HG03064 (cell line): ENCODE results near the gene IPO9.
"Not testable (repeated sequence)": the region's sequence is repeated elsewhere in the genome, so short reads cannot be mapped to it uniquely, and the experiment has no call there.

Experiments used
- ATAC-seq: cut with Tn5 transposase; IDR thresholded peaks from one replicate; pipeline ENCODE4 v1.9.1; 2021; ENCODE audit warnings: low read depth; ENCODE audit not compliant: unreplicated experiment

Gene IPO9

DNA sequence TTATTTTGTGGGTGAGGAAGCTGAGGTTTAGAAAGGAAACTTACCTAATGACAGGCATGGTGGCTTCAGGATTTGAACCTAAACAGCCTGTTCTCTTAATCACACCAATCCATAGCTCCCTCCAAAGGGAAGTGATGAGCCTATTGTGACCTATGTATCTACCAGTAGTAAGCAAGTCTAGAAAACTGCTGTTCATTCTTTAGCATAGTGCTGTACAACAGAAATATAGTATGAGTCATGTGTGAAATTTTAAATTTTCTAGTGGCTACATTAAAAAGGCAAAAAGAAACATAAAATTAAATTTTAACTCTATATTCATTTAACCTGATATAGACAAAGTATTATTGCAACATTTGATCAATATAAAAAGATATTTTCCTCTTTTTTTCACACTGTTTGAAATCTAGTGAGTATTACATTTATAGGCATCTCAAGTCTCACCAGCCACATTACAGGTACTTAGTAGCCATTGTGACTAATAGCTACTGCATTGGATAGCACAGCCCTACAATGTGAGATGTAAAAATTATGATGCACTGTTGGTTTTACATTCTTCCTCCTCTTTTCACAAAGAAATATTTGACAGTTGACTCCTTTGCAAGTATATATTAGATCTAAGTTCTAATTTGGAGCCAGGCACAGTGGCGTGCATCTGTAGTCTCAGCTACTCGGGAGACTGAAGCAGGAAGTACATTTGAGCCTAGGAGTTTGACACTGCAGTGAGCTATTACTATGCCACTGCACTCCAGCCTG lies 16.6 kb downstream of the IPO9 start:
- no peak for ATAC-seq

DNA sequence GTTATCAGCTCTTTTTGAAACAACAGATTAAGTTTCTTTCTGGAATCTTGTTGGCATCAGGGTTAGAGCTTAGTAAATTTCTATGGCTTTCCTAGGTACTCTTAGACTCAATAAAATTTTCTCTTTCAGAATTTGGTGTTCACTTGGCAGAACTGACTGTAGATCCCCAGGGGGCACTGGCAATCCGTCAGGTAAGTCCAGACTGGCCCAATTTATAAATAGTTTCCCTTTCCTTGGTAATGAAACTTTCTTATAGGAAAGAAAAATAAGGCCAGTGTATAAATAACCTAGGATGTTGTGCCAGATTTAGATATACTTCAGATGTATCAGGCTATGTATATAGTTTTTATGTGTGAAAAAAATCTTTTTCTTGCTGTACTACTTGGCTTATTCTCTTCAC lies 18.2 kb downstream of the IPO9 start:
- ATAC-seq, result no peak

DNA sequence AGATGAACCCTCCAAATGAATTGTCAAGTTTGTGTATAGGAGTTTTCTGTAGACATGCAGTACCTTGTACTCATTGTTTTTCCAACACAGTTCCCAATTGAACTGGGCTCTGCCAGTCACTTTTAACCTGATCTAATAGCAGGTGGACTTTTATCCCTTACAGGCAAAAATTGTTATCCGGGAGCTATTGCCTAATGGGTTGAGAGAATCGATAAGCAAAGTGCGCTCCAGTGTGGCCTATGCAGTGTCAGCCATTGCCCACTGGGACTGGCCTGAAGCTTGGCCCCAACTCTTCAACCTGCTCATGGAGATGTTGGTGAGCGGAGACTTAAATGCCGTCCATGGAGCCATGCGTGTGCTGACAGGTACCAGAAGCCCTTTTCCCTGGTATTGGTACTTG lies 19.3 kb downstream of the IPO9 start:
- no peak for ATAC-seq

DNA sequence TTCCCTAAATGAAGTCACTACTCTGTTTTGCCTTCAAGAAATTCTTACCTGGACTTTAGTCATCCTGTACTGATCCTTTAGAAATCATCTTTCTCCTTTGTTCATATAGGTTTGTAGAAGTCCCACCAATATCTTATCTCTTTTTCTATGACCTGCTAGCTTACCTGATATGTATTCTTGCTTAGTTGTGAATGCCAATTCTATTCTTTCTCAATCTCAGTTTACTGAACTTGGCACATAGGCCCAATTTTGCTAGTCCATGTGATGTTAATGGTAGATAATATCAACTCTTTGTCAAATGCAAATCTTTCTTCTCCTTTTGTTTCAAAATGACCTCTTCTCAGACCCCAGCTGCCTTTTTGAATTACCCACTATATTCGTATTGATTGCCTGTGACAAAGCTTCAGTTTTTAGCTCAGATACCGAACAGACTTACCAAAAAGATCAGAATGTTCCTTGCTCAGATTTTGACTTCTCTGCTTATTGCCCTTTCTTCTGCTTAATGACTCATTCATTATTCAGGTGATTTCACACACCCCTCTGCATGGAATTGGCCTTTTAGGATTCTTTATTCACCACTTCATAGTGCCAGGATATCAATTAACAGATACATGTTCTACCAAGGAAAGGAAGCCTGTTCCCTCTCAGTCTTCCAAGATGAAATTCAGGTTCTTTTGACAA lies 20.6 kb downstream of the IPO9 start:
- no peak for ATAC-seq

DNA sequence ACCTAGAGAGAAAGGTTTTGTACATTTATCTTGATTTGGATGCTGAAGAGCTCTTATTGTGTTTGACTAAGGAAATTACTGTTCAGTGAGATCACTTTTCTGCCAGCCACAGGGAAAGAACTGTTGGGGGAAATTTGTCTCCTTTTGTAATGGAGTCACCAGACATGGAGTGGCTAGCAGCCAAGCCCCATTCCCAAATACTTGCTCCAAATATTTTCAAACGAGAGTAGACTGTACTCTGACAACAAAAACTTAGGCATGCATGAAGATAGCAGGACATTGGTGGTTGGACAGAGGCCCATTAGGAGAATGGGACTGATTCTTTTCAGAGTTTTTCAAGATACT lies 21.1 kb downstream of the IPO9 start:
- no peak for ATAC-seq

DNA sequence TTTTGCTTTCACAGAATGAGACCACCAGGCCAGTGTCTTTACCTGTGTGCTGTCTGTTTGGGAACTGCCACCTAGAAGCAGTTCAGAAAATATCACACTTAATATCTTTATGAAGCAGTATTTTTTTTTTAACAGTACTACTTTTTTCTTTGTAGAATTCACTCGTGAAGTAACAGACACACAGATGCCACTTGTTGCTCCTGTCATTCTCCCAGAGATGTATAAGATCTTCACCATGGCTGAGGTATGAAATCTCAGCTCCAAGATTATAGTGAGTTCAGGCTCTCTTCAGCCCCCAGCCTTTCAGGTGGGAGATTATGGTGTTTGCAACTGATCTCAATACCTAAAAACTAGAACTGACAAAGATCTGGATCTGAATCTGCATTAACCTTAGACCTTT lies 23.0 kb downstream of the IPO9 start:
- no peak for ATAC-seq

DNA sequence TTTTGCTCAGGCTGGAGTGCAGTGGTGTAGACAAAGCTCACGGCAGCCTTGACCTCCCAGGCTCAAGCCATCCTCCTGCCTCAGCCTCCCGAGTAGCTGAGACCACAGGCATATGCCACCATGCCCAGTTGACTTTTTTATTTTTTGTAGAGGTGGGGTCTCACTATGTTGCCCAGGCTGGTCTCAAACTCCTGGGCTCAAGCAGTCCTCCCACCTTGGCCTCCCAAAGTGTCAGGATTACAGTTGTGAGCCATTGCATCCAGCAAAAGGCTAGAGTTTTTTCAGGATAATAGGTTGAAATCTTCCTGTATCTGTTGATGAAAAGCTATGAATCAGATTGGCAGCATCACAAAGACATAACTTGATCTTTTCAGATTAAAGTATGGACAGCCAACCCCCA lies 27.8 kb downstream of the IPO9 start:
- ATAC-seq, result not testable (repeated sequence)

DNA sequence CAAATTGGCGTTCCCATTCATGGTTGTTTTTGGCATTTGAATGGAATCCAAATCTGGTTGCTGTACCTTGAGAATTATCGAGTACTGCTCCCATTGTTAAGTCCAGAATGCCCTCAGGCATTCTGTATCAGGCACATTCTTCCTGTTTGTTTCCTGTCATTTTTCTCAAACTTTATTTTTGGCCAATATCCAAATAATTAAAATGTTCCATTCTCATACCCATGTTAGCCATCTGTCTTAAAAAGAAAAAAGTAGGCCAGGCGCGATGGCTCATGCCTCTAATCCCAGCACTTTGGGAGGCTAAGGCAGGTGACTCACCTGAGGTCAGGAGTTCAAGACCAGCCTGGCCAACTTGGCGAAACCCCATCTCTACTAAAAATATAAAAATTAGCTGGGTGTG lies 30.5 kb downstream of the IPO9 start:
- no peak for ATAC-seq

DNA sequence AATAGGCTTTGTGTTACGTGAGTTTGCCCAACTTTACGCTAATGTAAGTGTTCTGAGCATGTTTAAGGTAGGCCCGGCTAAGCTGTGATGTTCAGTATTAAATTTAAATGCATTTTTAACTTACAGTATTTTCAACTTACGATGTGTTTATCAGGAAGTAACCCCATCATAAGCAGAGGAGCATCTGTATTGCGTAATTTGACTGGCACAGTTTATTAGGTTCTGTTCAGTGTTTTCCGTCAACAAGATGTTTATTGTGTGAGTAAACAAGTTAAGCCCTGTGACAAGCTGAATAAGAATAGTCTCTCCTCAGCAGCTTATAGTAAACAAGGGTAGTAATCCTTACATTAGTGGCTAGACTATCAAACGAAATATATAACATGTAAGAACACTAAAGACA lies 32.5 kb downstream of the IPO9 start:
- no peak for ATAC-seq

DNA sequence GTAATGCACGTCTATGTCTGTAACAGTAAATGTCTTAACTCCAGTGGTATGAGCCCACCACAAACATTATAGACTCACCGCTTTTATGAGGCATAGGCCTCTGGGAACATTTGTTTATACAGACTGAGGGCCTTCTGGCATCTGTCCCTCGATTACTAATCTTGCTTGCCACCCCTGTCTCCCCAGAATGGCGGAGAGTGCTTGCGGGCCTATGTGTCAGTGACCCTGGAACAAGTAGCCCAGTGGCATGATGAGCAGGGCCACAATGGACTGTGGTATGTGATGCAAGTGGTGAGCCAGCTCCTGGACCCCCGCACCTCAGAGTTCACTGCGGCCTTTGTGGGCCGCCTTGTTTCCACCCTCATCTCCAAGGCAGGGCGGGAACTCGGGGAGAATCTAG lies 41.4 kb downstream of the IPO9 start:
- ATAC-seq, result no peak

DNA sequence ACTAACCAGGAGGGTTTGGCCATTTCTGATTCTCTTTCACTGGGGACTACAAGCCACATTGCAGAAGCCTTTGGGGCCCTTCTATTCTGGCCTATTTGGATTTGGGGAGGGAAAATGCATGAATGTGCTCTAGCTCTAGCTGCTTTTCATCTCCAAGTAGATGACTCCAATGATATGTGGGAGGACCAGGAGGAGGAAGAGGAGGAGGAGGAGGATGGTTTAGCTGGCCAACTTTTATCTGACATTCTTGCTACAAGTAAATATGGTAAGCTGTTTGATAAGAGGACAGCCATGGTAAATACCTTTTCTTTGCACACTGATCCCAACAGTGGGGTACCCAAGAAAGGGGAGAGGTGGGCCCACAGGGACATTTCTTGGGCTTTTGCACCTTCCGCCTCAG lies 45.7 kb downstream of the IPO9 start:
- no peak for ATAC-seq

DNA sequence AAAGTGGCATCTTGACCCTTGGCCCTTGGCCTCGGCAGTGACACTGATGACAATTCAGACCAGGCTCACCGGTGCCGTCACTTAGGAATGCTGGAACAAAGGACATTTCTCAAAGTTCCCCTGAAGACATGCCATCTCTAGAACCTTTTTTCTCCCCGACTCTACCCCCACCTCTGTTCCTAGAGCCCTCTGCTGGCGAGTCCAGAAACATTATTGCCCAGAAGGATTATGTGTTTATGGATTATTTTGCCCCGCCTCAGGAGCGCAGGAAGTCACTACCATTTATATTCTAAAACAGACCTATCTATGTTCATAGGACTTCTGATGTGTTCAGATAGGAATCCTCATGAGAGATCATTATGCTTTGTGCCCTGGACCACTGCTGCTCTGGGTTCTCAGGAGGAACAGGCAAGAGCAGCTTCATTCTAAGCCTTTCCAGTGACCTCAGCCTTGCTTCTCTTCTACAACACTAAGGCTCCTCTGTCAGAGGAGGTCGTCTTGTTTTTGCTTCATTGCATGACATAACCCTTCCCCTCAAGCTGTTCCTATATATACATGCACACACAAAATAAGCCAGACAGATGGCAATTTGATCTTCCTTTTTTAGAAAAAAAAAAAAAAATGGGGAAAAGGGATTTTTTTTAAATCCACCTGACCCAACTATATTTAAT lies 47.3 kb downstream of the IPO9 start:
- no peak for ATAC-seq

DNA sequence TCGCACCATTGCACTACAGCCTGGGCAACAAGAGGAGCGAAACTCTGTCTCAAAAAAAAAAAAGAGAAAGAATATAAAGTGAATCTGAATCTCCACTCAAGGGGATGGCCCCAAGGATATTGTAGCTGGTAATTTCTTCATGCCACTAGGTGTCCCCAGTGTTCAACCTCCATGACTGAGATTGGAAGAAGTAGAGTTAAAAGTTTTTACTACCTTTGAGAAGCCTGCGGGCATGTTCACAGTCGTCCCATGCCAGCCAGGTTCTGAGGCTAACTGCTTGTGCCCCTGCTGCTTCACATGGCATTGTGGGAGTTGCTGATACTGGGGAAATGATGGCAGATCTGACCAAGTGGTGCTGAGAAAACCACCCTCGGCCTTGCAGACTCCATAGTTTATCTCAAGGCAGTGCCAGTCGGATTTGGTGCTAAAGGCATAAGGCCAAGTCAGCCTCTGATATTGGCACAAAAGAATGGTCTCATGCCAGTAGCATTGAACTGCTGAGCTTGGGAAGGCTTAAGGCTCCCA lies 49.0 kb downstream of the IPO9 start:
- ATAC-seq, result no peak

DNA sequence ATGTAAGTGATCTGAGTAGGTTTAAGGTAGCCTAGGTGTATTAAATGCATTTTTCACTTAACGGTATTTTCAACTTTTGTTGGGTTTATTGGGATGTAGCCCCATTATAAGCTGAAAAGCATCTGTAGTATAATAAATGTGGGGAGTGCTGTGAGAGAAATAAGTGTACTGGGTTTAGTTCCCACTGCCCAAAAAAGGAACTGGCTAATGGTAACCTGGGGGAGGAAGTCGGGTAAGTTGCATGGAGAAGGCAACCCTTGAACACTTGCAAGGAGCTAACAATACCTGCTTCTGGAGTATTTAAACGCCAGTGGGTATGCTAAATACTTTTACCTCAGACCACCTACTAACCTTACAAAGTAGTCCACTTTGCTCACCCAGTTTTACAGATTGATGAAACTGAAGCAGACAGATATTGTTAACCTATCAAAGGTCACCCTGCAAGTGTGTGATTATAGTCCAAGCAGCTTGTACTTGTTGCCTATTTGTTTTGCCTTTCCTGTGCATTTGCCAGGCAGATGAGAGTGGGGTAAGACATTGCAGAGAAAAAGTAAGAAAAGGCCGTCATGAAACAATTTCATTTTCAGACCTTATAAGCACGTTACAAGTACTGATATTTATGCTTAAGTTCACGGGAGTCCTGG lies 52.1 kb downstream of the IPO9 start:
- no peak for ATAC-seq

DNA sequence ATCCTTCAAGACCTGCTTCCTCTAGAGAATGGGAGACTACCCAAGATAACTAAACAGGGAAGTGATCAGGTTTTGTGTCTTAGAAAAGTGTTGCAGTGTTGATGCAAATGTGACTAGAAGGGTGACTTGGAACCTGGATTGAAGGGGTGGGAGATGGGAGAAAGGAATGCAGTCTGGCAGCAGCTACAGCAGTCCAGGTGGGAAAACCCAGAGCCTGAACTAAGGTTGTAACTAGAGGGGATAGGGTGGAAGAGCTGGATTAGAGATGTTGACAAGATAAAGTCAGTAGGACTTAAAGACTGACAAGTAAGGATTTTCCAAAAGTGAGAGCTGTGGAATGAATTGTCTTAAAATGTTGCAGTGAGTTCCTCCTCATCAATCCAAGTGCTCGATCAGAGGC lies 52.7 kb downstream of the IPO9 start:
- no peak for ATAC-seq

DNA sequence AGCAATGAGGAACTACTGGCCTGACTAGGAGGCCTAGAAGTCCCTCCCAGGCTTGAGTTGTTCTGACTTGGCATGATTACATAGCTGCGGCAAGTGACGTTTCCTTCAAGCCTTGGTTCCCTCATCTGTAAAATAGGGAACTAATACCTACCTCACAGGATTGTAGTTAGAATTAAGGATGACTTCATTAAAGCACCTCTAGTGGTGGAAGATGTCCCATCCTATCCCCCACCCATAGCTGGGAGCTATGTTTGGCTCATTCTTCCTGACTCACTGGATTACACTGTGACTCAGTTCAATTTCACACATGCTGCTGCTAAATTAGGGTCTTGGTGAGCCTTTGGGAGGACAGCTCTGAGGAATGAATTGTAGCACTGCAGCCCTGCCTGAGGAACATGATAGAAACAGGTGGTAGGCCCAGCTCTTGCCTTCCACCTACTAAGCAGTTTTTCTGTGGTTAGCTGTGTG lies 53.7 kb downstream of the IPO9 start:
- no peak for ATAC-seq

DNA sequence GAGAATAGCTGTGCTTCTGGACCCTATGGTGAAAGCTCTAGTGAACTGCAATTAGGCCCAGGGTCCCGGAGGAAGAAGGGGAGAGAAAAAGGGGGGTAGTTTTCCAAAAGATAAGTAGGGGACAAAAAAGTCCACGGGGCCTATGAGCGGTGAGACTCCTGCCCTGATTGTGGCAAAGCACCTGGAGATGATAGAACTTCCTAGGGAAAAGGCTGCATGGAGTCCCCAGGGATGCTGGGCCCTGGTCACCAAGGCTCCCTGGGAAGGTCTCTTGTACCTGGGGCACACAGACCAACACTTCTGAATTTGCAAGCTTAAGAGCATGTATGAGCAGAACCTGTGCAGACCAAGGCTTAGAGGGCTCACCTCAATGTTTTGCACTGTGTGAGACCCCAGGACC lies 54.3 kb downstream of the IPO9 start:
- ATAC-seq, result no peak

DNA sequence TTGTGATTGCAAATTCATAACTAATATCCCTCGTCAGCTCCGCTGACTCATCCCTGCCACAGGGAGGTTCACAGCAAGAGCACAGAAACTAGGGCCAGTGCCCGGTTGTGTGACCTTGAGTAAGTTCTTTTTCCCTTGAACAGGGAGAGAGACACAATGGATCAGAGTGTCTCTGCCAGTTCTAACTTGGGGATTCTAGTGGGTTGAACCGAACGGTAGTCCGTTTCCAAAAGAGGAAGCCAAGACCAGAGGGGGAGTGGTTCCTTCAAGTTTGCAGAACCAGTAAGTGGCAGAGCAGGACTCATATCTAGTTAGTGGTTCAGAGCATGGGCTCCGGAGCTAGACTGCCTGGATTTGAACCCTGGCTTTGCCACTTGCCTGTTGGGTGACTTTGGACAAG lies 54.8 kb downstream of the IPO9 start:
- ATAC-seq, result no peak

DNA sequence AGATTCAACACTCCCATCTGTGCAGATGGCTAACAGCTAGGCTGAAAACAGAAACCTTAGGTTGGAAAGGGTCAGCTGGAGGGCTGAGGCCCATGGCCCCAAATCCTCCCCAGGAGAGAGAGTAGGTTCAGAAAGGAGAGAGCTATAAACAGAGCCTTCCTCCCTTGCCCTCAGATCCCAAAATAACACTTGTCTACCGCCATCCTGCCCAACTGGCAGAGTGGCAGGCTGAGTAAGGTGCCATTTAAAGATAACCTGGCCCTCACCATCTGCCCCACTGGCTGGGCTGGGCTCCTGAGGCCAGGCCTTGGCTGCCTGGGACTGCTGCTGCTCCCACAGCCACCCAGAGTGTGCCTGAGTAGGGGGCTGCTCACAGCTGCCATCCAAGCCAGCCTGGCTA lies 55.5 kb downstream of the IPO9 start:
- ATAC-seq, result no peak

DNA sequence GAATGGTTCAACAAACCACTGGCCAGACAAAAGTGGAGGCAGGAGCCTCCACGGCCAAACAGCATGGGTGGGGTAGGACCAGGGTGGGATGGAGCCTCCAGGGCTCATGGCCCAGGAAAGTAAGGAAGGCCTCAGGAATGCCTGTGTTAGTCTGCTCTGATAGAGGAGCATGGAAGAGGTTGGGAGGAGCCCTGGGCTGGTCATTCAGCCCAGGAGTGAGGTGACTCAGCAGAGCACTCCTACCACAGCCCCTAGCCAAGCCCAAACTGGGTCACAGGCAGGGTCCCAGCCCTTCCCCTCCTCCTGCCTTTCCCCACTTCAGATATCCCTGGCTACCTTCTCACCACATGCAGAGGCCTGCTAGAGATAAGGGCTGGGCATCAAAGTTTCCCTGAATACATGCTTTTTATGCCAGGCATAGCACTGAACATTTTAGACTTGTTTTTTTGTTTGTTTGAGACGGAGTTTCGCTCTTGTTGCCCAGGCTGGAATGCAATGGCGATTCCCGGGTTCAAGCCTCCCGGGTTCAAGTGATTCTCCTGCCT lies 56.6 kb downstream of the IPO9 start:
- ATAC-seq, result no peak
